HepG2 (cell line): Measurements from ENCODE around the gene KSR1.

ENCODE experiments used
- EP300 ChIP-seq, 3 experiments: sonication (generic) in 1 of 3; formaldehyde crosslinking in 1 of 3; IDR thresholded peaks; 2 replicates each; pipeline versions ENCODE4 v1.5.1 to v1.6.1; 2011 to 2020; ENCODE audit warnings: low read depth in 2 of 3, low read length in 2 of 3, borderline replicate concordance in 1 of 3, improper control_type of control experiment in 1 of 3, mild to moderate bottlenecking in 1 of 3, missing genetic modification reagents in 1 of 3, moderate library complexity in 1 of 3
- EZH2 ChIP-seq: conservative IDR thresholded peaks from 2 replicates; pipeline ENCODE4 v1.6.1; 2012; ENCODE audit warnings: mild to moderate bottlenecking, low read depth, low read length, moderate library complexity
- MXI1 ChIP-seq: IDR thresholded peaks from 3 replicates; pipeline ENCODE4 v1.6.1; 2012; ENCODE audit warnings: low read depth, low read length, inconsistent platforms, borderline replicate concordance
- RFXAP ChIP-seq: sonication (generic); formaldehyde crosslinking; IDR thresholded peaks from 2 replicates; pipeline ENCODE4 v1.4.0; 2020; ENCODE audit warnings: missing genetic modification reagents, borderline replicate concordance
- ZBTB8A ChIP-seq: sonication (generic); formaldehyde crosslinking; IDR thresholded peaks from 2 replicates; pipeline ENCODE4 v1.4.0; 2020; ENCODE audit warnings: mild to moderate bottlenecking, low read depth, missing genetic modification reagents, borderline replicate concordance
- ZNF292 ChIP-seq: sonication (generic); formaldehyde crosslinking; IDR thresholded peaks from 2 replicates; pipeline ENCODE4 v1.8.1; 2022; ENCODE audit warnings: mild to moderate bottlenecking, low read depth, missing genetic modification reagents, borderline replicate concordance
- ZNF558 ChIP-seq: sonication (generic); formaldehyde crosslinking; IDR thresholded peaks from 2 replicates; pipeline ENCODE4 v1.9.0; 2022; ENCODE audit warnings: mild to moderate bottlenecking, missing genetic modification reagents, borderline replicate concordance
- ZNF792 ChIP-seq: IDR thresholded peaks from 2 replicates; pipeline ENCODE4 v1.6.1; 2016
- TF ChIP-seq, protein P1 (sequence below): sonication (generic); formaldehyde crosslinking; IDR thresholded peaks from 2 replicates; pipeline ENCODE4 v1.5.0; 2020; ENCODE audit warnings: mild to moderate bottlenecking, missing genetic modification reagents, moderate library complexity

DNA sequence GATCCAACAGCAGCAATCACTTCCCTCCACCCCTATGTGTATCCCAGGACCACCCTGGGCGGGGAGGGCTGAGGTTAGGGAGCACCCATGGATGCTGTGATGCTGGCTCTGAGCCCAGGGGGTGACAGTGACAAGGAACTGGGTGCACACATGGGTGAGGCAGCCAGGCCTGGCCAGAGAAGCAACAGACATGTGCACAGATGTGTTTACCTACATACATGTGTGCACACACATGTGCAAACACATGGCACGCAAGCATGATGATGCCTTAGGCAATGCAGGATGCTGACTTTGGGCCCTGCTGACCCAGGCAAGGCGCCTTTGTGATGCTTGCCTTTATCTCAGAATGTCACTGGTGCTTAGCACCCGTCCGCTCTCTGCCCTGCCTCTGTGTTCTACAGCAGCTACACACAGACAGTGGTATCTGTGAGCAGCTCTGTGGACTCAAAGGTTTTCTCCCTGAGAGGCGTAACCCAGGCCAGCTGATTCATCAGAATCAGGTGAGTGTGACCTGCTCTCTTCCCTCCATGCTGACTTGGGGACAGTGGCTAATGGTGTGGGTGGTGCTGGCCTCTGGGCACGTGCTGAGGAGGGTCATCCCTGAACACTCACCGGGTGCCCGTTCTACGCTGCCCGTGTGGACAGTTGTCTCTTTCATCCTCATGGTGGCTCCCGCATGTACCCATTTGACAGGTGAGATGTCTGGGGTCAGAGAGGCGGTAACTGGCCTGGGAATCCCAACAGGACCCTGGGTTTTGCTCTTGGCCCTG, 38.5 kb upstream of the KSR1 start:
- TF ChIP-seq, protein P1, sequence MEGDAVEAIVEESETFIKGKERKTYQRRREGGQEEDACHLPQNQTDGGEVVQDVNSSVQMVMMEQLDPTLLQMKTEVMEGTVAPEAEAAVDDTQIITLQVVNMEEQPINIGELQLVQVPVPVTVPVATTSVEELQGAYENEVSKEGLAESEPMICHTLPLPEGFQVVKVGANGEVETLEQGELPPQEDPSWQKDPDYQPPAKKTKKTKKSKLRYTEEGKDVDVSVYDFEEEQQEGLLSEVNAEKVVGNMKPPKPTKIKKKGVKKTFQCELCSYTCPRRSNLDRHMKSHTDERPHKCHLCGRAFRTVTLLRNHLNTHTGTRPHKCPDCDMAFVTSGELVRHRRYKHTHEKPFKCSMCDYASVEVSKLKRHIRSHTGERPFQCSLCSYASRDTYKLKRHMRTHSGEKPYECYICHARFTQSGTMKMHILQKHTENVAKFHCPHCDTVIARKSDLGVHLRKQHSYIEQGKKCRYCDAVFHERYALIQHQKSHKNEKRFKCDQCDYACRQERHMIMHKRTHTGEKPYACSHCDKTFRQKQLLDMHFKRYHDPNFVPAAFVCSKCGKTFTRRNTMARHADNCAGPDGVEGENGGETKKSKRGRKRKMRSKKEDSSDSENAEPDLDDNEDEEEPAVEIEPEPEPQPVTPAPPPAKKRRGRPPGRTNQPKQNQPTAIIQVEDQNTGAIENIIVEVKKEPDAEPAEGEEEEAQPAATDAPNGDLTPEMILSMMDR (CRISPR knock-in tag), result no peak
- no peak for TF ChIP-seq ZBTB8A (CRISPR knock-in tag)
- no peak for TF ChIP-seq EP300 (IDR thresholded peaks at IDR 0.05; ENCODE audit: low read depth in 2 of 2, low read length in 2 of 2)
- no peak for TF ChIP-seq EP300 (CRISPR knock-in tag; IDR thresholded peaks at IDR 0.05; ENCODE audit: borderline replicate concordance)
- TF ChIP-seq RFXAP (CRISPR knock-in tag), result no peak
- TF ChIP-seq ZNF558 (CRISPR knock-in tag), result no peak
- TF ChIP-seq ZNF792, result no peak
- TF ChIP-seq MXI1, result no peak
- no peak for TF ChIP-seq EZH2
- no peak for TF ChIP-seq ZNF292
